ENCODE data around the gene CNTN1. TPM values are rescaled to one million over a fixed set of nuclear protein-coding genes. Genes with fewer than 3 reads are reported as not detected.

CNTN1 gene
- total and polyA plus RNA-seq, 5 donors from 2014 or later, result not detected

- DNase-seq (no peak), ATAC-seq (ENCODE audit: low read depth in 2 of 2) (no peak)
- H3K9me3 Mint-ChIP-seq, result peaks cover 0 to 4% (median 0%) of the 10 kb centered on the region in 7 donors
- H3K36me3 ChIP-seq (ENCODE audit: control insufficient read depth, insufficient read depth, low read length), result no peaks in the 10 kb centered on the region
- no peaks in the 10 kb centered on the region for H3K9me3 ChIP-seq (ENCODE audit: control insufficient read depth in 2 of 2, low read length in 2 of 2)
- no peak overlapping the region for H3K4me3 ChIP-seq (ENCODE audit: low read depth, low read length)
- H3K4me3 Mint-ChIP-seq, result no peak overlapping the region
- no peaks in the 10 kb centered on the region for H3K4me1 ChIP-seq (ENCODE audit: control insufficient read depth, insufficient read depth, low read length, poor library complexity, severe bottlenecking)
- no peaks in the 10 kb centered on the region for H3K27me3 ChIP-seq (ENCODE audit: control insufficient read depth, insufficient read depth, low read length)
- H3K4me1 Mint-ChIP-seq, result no peaks in the 10 kb centered on the region
- H3K27ac ChIP-seq (ENCODE audit: insufficient read depth, low read length, poor library complexity, severe bottlenecking), result no peak overlapping the region
- H3K27ac Mint-ChIP-seq, result no peak overlapping the region
- H3K36me3 Mint-ChIP-seq, result no peaks in the 10 kb centered on the region
- no peaks in the 10 kb centered on the region for H3K27me3 Mint-ChIP-seq
Measured at GRCh38 chr12:41052441-41052840, 360.2 kb downstream of the CNTN1 start.

- Histone ChIP-seq H3K4me3 (ENCODE audit: low read depth, low read length) (no peak overlapping the region), H3K36me3 (ENCODE audit: control insufficient read depth, insufficient read depth, low read length) (no peaks in the 10 kb centered on the region), H3K9me3 (ENCODE audit: control insufficient read depth in 2 of 2, low read length in 2 of 2) (no peaks in the 10 kb centered on the region), H3K27ac (ENCODE audit: insufficient read depth, low read length, poor library complexity, severe bottlenecking) (no peak overlapping the region), H3K4me1 (ENCODE audit: control insufficient read depth, insufficient read depth, low read length, poor library complexity, severe bottlenecking) (no peaks in the 10 kb centered on the region), H3K27me3 (ENCODE audit: control insufficient read depth, insufficient read depth, low read length) (no peaks in the 10 kb centered on the region)
- Mint-ChIP-seq H3K27me3 (no peaks in the 10 kb centered on the region), H3K4me3 (no peak overlapping the region), H3K36me3 (no peaks in the 10 kb centered on the region), H3K9me3 (peaks cover 0 to 5% (median 0%) of the 10 kb centered on the region in 7 donors), H3K4me1 (no peaks in the 10 kb centered on the region), H3K27ac (no peak overlapping the region)
- ATAC-seq (ENCODE audit: low read depth in 2 of 2) (no peak), DNase-seq (no peak)
Measured at GRCh38 chr12:41053046-41053445, 360.8 kb downstream of the CNTN1 start.

- H3K4me3 Mint-ChIP-seq, result no peak overlapping the region
- no peaks in the 10 kb centered on the region for H3K9me3 ChIP-seq (ENCODE audit: control insufficient read depth in 2 of 2, low read length in 2 of 2)
- ATAC-seq (ENCODE audit: low read depth in 2 of 2) (no peak), DNase-seq (no peak)
- no peaks in the 10 kb centered on the region for H3K27me3 Mint-ChIP-seq
- no peaks in the 10 kb centered on the region for H3K27me3 ChIP-seq (ENCODE audit: control insufficient read depth, insufficient read depth, low read length)
- no peak overlapping the region for H3K27ac Mint-ChIP-seq
- no peaks in the 10 kb centered on the region for H3K36me3 ChIP-seq (ENCODE audit: control insufficient read depth, insufficient read depth, low read length)
- H3K4me1 ChIP-seq (ENCODE audit: control insufficient read depth, insufficient read depth, low read length, poor library complexity, severe bottlenecking), result no peaks in the 10 kb centered on the region
- H3K4me1 Mint-ChIP-seq, result no peaks in the 10 kb centered on the region
- H3K4me3 ChIP-seq (ENCODE audit: low read depth, low read length), result no peak overlapping the region
- no peak overlapping the region for H3K27ac ChIP-seq (ENCODE audit: insufficient read depth, low read length, poor library complexity, severe bottlenecking)
- peaks cover 0 to 5% (median 0%) of the 10 kb centered on the region in 7 donors for H3K9me3 Mint-ChIP-seq
- H3K36me3 Mint-ChIP-seq, result no peaks in the 10 kb centered on the region
Measured at GRCh38 chr12:41055875-41056577, 363.8 kb downstream of the CNTN1 start.

- H3K4me1 Mint-ChIP-seq, result no peaks in the 10 kb centered on the region
- peaks cover 0 to 5% (median 0%) of the 10 kb centered on the region in 7 donors for H3K9me3 Mint-ChIP-seq
Measured at GRCh38 chr12:41058266-41058665, 366.0 kb downstream of the CNTN1 start.

GRCh38 chr12:41061192-41061591, 369.0 kb downstream of the CNTN1 start:
- H3K4me3 ChIP-seq (ENCODE audit: low read depth, low read length), result no peak overlapping the region
- H3K27me3 Mint-ChIP-seq, result no peaks in the 10 kb centered on the region
- no peak overlapping the region for H3K27ac ChIP-seq (ENCODE audit: insufficient read depth, low read length, poor library complexity, severe bottlenecking)
- no peaks in the 10 kb centered on the region for H3K36me3 Mint-ChIP-seq
- no peaks in the 10 kb centered on the region for H3K4me1 Mint-ChIP-seq
- H3K4me1 ChIP-seq (ENCODE audit: control insufficient read depth, insufficient read depth, low read length, poor library complexity, severe bottlenecking), result no peaks in the 10 kb centered on the region
- ATAC-seq (ENCODE audit: low read depth in 2 of 2) (no peak), DNase-seq (no peak)
- H3K4me3 Mint-ChIP-seq, result no peak overlapping the region
- H3K27ac Mint-ChIP-seq, result no peak overlapping the region
- H3K9me3 Mint-ChIP-seq, result peaks cover 0 to 2% (median 0%) of the 10 kb centered on the region in 7 donors
- no peaks in the 10 kb centered on the region for H3K27me3 ChIP-seq (ENCODE audit: control insufficient read depth, insufficient read depth, low read length)
- H3K36me3 ChIP-seq (ENCODE audit: control insufficient read depth, insufficient read depth, low read length), result no peaks in the 10 kb centered on the region
- H3K9me3 ChIP-seq (ENCODE audit: control insufficient read depth in 2 of 2, low read length in 2 of 2), result no peaks in the 10 kb centered on the region

More at GRCh38 chr12:41058266-41058665, 366.0 kb downstream of the CNTN1 start:
- no peaks in the 10 kb centered on the region for H3K4me1 ChIP-seq (ENCODE audit: control insufficient read depth, insufficient read depth, low read length, poor library complexity, severe bottlenecking)
- H3K4me3 Mint-ChIP-seq, result no peak overlapping the region
- DNase-seq, result no peak
- no peak overlapping the region for H3K27ac Mint-ChIP-seq
- ATAC-seq (ENCODE audit: low read depth in 2 of 2), result no peak
- H3K4me3 ChIP-seq (ENCODE audit: low read depth, low read length), result no peak overlapping the region
- no peaks in the 10 kb centered on the region for H3K27me3 Mint-ChIP-seq
- H3K36me3 Mint-ChIP-seq, result no peaks in the 10 kb centered on the region
- no peaks in the 10 kb centered on the region for H3K36me3 ChIP-seq (ENCODE audit: control insufficient read depth, insufficient read depth, low read length)
- H3K27me3 ChIP-seq (ENCODE audit: control insufficient read depth, insufficient read depth, low read length), result no peaks in the 10 kb centered on the region
- H3K9me3 ChIP-seq (ENCODE audit: control insufficient read depth in 2 of 2, low read length in 2 of 2), result no peaks in the 10 kb centered on the region
- no peak overlapping the region for H3K27ac ChIP-seq (ENCODE audit: insufficient read depth, low read length, poor library complexity, severe bottlenecking)

- no peaks in the 10 kb centered on the region for H3K4me1 Mint-ChIP-seq
- Histone ChIP-seq H3K4me1 (ENCODE audit: control insufficient read depth, insufficient read depth, low read length, poor library complexity, severe bottlenecking) (no peaks in the 10 kb centered on the region), H3K9me3 (ENCODE audit: control insufficient read depth in 2 of 2, low read length in 2 of 2) (no peaks in the 10 kb centered on the region), H3K27ac (ENCODE audit: insufficient read depth, low read length, poor library complexity, severe bottlenecking) (no peak overlapping the region), H3K27me3 (ENCODE audit: control insufficient read depth, insufficient read depth, low read length) (no peaks in the 10 kb centered on the region), H3K4me3 (ENCODE audit: low read depth, low read length) (no peak overlapping the region), H3K36me3 (ENCODE audit: control insufficient read depth, insufficient read depth, low read length) (no peaks in the 10 kb centered on the region)
- H3K27ac Mint-ChIP-seq, result no peak overlapping the region
- peaks cover 0 to 5% (median 0%) of the 10 kb centered on the region in 7 donors for H3K9me3 Mint-ChIP-seq
- no peak overlapping the region for H3K4me3 Mint-ChIP-seq
- DNase-seq (no peak), ATAC-seq (ENCODE audit: low read depth in 2 of 2) (no peak)
- no peaks in the 10 kb centered on the region for H3K27me3 Mint-ChIP-seq
- H3K36me3 Mint-ChIP-seq, result no peaks in the 10 kb centered on the region
Measured at GRCh38 chr12:41064411-41064810, 372.2 kb downstream of the CNTN1 start.

GRCh38 chr12:41067941-41068645, 375.9 kb downstream of the CNTN1 start:
- Mint-ChIP-seq H3K27me3 (peaks cover 4% of the 10 kb centered on the region), H3K4me1 (no peaks in the 10 kb centered on the region), H3K4me3 (no peak overlapping the region), H3K9me3 (peaks cover 0 to 5% (median 0%) of the 10 kb centered on the region in 7 donors), H3K27ac (no peak overlapping the region), H3K36me3 (no peaks in the 10 kb centered on the region)
- Histone ChIP-seq H3K4me1 (ENCODE audit: control insufficient read depth, insufficient read depth, low read length, poor library complexity, severe bottlenecking) (no peaks in the 10 kb centered on the region), H3K27ac (ENCODE audit: insufficient read depth, low read length, poor library complexity, severe bottlenecking) (no peak overlapping the region), H3K4me3 (ENCODE audit: low read depth, low read length) (no peak overlapping the region), H3K9me3 (ENCODE audit: control insufficient read depth in 2 of 2, low read length in 2 of 2) (no peaks in the 10 kb centered on the region), H3K27me3 (ENCODE audit: control insufficient read depth, insufficient read depth, low read length) (no peaks in the 10 kb centered on the region), H3K36me3 (ENCODE audit: control insufficient read depth, insufficient read depth, low read length) (no peaks in the 10 kb centered on the region)
- ATAC-seq (ENCODE audit: low read depth in 2 of 2) (no peak), DNase-seq (no peak)
